Mesenchymal stem cell (in vitro differentiated cells and primary cell): Measurements from ENCODE around the gene RECK.
A peak's percentile ranks its signal among the peaks of the same experiment; 100 is the strongest.

Experiments
- DNase-seq: peaks from one replicate; pipeline ENCODE4 v3.0.0-alpha.2; 2013
- H2AFZ ChIP-seq: one replicate; pipeline ENCODE4 v1.6.1; 2013; ENCODE audit warnings: low read depth, mild to moderate bottlenecking, control low read depth, inconsistent platforms, low read length, moderate library complexity
- H2AK5ac ChIP-seq: 2 replicates; pipeline ENCODE4 v1.6.1; 2013; ENCODE audit warnings: low read length, moderate library complexity, mild to moderate bottlenecking, inconsistent platforms; ENCODE audit not compliant: severe bottlenecking
- H2BK120ac ChIP-seq: one replicate; pipeline ENCODE4 v1.6.1; 2013; ENCODE audit warnings: low read depth, mild to moderate bottlenecking, inconsistent platforms, low read length, moderate library complexity
- H2BK12ac ChIP-seq, 2 experiments: one replicate each; pipeline ENCODE4 v1.6.1; 2013; ENCODE audit warnings: inconsistent platforms in 2 of 2, low read length in 2 of 2, mild to moderate bottlenecking in 2 of 2, moderate library complexity in 2 of 2, control low read depth in 1 of 2
- H2BK15ac ChIP-seq: one replicate; pipeline ENCODE4 v1.6.1; 2013; ENCODE audit warnings: mild to moderate bottlenecking, low read depth, inconsistent platforms; ENCODE audit not compliant: poor library complexity, severe bottlenecking
- H2BK5ac ChIP-seq: 2 replicates; pipeline ENCODE4 v1.6.1; 2013; ENCODE audit warnings: low read depth, mild to moderate bottlenecking, low read length, control low read depth, inconsistent platforms; ENCODE audit not compliant: poor library complexity, severe bottlenecking
- H3K14ac ChIP-seq, 2 experiments: one replicate each; pipeline ENCODE4 v1.6.1; 2013; ENCODE audit warnings: inconsistent platforms in 2 of 2, low read length in 2 of 2, control low read depth in 1 of 2, mild to moderate bottlenecking in 1 of 2, moderate library complexity in 1 of 2
- H3K18ac ChIP-seq, 2 experiments: one replicate each; pipeline ENCODE4 v1.6.1; 2013; ENCODE audit warnings: inconsistent platforms in 2 of 2, low read length in 2 of 2, control low read depth in 1 of 2, low read depth in 1 of 2, mild to moderate bottlenecking in 1 of 2
- H3K23ac ChIP-seq, 2 experiments: one replicate each; pipeline ENCODE4 v1.6.1; 2013; ENCODE audit warnings: inconsistent platforms in 2 of 2, low read length in 2 of 2, mild to moderate bottlenecking in 2 of 2, moderate library complexity in 2 of 2, control low read depth in 1 of 2
- H3K27ac ChIP-seq: 2 replicates; pipeline ENCODE4 v1.5.1; 2013; ENCODE audit warnings: mild to moderate bottlenecking, moderate library complexity, low read length, control low read depth, inconsistent platforms; ENCODE audit not compliant: poor library complexity, severe bottlenecking
- H3K27me3 ChIP-seq, 2 experiments: 2 replicates each; pipeline versions ENCODE4 v1.6.1 to v1.7.0; 2013; ENCODE audit warnings: low read length in 2 of 2, mild to moderate bottlenecking in 2 of 2, moderate library complexity in 2 of 2, control low read depth in 1 of 2, inconsistent platforms in 1 of 2; ENCODE audit not compliant: control insufficient read depth in 1 of 2, insufficient read depth in 1 of 2
- H3K36me3 ChIP-seq, 2 experiments: 2 replicates each; pipeline versions ENCODE4 v1.6.1 to v1.7.0; 2013; ENCODE audit warnings: low read length in 2 of 2, control low read depth in 1 of 2, inconsistent platforms in 1 of 2, low read depth in 1 of 2, mild to moderate bottlenecking in 1 of 2; ENCODE audit not compliant: insufficient read depth in 2 of 2, control insufficient read depth in 1 of 2
- H3K4ac ChIP-seq, 2 experiments: one replicate each; pipeline ENCODE4 v1.6.1; 2013; ENCODE audit warnings: inconsistent platforms in 2 of 2, low read length in 2 of 2, mild to moderate bottlenecking in 2 of 2, moderate library complexity in 2 of 2, control low read depth in 1 of 2, low read depth in 1 of 2
- H3K4me1 ChIP-seq: 2 replicates; pipeline ENCODE4 v1.6.1; 2013; ENCODE audit warnings: low read depth, low read length, control low read depth; ENCODE audit not compliant: control insufficient read depth, insufficient read depth
- H3K4me2 ChIP-seq: 2 replicates; pipeline ENCODE4 v1.6.1; 2013; ENCODE audit warnings: low read length, mild to moderate bottlenecking, inconsistent platforms; ENCODE audit not compliant: poor library complexity, severe bottlenecking
- H3K4me3 ChIP-seq, 2 experiments: 2 replicates each; pipeline versions ENCODE4 v1.5.1 to v1.7.0; 2013; ENCODE audit warnings: low read length in 2 of 2, mild to moderate bottlenecking in 2 of 2, control low read depth in 1 of 2, low read depth in 1 of 2; ENCODE audit not compliant: insufficient read depth in 1 of 2
- H3K79me1 ChIP-seq: replicated peaks from 2 replicates; pipeline ENCODE4 v1.6.1; 2013; ENCODE audit warnings: mild to moderate bottlenecking, control low read depth, low read length, inconsistent platforms; ENCODE audit not compliant: poor library complexity, severe bottlenecking
- H3K9ac ChIP-seq: 2 replicates; pipeline ENCODE4 v1.7.0; 2013; ENCODE audit warnings: mild to moderate bottlenecking, low read length, moderate library complexity
- H3K9me3 ChIP-seq: 2 replicates; pipeline ENCODE4 v1.7.0; 2013; ENCODE audit warnings: mild to moderate bottlenecking, low read length; ENCODE audit not compliant: control insufficient read depth
- H4K8ac ChIP-seq: one replicate; pipeline ENCODE4 v1.6.1; 2013; ENCODE audit warnings: inconsistent platforms, mild to moderate bottlenecking, low read length, moderate library complexity
- H4K91ac ChIP-seq: one replicate; pipeline ENCODE4 v1.6.1; 2013; ENCODE audit warnings: mild to moderate bottlenecking, low read length, inconsistent platforms
- WGBS: methylation state at CpG from one replicate; pipeline ENCODE4 v1.1.7; 2013; ENCODE audit warnings: mixed read lengths; 5-methylcytosine and 5-hydroxymethylcytosine counted together

RECK gene

GRCh38 chr9:36163049-36163785, 126.5 kb downstream of the RECK start:
- peak overlapping the region; percentile 75 to 94 for H3K4ac ChIP-seq
- no peaks in the 10 kb centered on the region for H3K27me3 ChIP-seq
- peaks cover 32% of the 10 kb centered on the region for H3K4me1 ChIP-seq
- peak overlapping the region; percentile 93 for H2BK5ac ChIP-seq
- H2AFZ ChIP-seq: peak overlapping the region; percentile 8
- H3K4me3 ChIP-seq: peak overlapping the region in 1 of 2 experiments; percentile 59
- no peaks in the 10 kb centered on the region for H3K79me1 ChIP-seq
- H3K27ac ChIP-seq: peak overlapping the region; percentile 99
- peaks cover 0 to 3% of the 10 kb centered on the region in 2 experiments for H3K36me3 ChIP-seq
- peak overlapping the region; percentile 67 for H4K8ac ChIP-seq
- H3K9ac ChIP-seq: peak overlapping the region; percentile 85
- H2BK120ac ChIP-seq: peak overlapping the region; percentile 54
- no peaks in the 10 kb centered on the region for H3K9me3 ChIP-seq
- H3K23ac ChIP-seq: no peak overlapping the region
- H3K18ac ChIP-seq: peak overlapping the region; percentile 81 to 94
- peak overlapping the region; percentile 87 for H2AK5ac ChIP-seq
- H2BK15ac ChIP-seq: peak overlapping the region; percentile 39
- H3K4me2 ChIP-seq: peak overlapping the region; percentile 1
- peak; percentile 84 for DNase-seq
- 11% methylated on average over 8 of the region's 9 CpGs for WGBS
- H3K14ac ChIP-seq: no peak overlapping the region
- peak overlapping the region; percentile 4 to 76 for H2BK12ac ChIP-seq
- peak overlapping the region; percentile 71 for H4K91ac ChIP-seq

GRCh38 chr9:36163786-36164170, 127.1 kb downstream of the RECK start:
- WGBS: 44% methylated on average over 4 of the region's 4 CpGs
- Histone ChIP-seq H3K18ac (peak overlapping the region; percentile 81 to 94), H2BK15ac (peak overlapping the region; percentile 39), H2BK120ac (peak overlapping the region; percentile 54), H3K27ac (peak overlapping the region; percentile 99), H2AFZ (peak overlapping the region; percentile 8), H2BK5ac (peak overlapping the region; percentile 93), H2BK12ac (peak overlapping the region; percentile 49 to 83), H2AK5ac (peak overlapping the region; percentile 99), H3K4me1 (peaks cover 32% of the 10 kb centered on the region), H3K14ac (no peak overlapping the region), H4K8ac (peak overlapping the region; percentile 75), H3K27me3 (no peaks in the 10 kb centered on the region), H3K9ac (peak overlapping the region; percentile 85), H3K36me3 (peaks cover 0 to 3% of the 10 kb centered on the region in 2 experiments), H3K23ac (no peak overlapping the region), H3K9me3 (no peaks in the 10 kb centered on the region), H3K4ac (peak overlapping the region; percentile 75 to 94), H4K91ac (peak overlapping the region; percentile 71), H3K79me1 (no peaks in the 10 kb centered on the region), H3K4me3 (peak overlapping the region in 1 of 2 experiments; percentile 59), H3K4me2 (peak overlapping the region; percentile 1)
- peak; percentile 47 for DNase-seq

- 97% methylated on average over 6 of the region's 6 CpGs for WGBS
- Histone ChIP-seq H3K4me3 (no peak overlapping the region), H3K18ac (no peak overlapping the region), H2BK12ac (peak overlapping the region; percentile 60 to 75), H3K79me1 (no peaks in the 10 kb centered on the region), H3K27me3 (no peaks in the 10 kb centered on the region), H2AFZ (no peak overlapping the region), H3K4ac (peak overlapping the region in 1 of 2 experiments; percentile 35), H4K8ac (no peak overlapping the region), H3K27ac (peak overlapping the region; percentile 99), H2BK5ac (peak overlapping the region; percentile 74), H2BK120ac (no peak overlapping the region), H3K36me3 (peaks cover 0 to 5% of the 10 kb centered on the region in 2 experiments), H3K4me2 (no peak overlapping the region), H3K4me1 (peaks cover 32% of the 10 kb centered on the region), H3K9me3 (no peaks in the 10 kb centered on the region), H3K9ac (peak overlapping the region; percentile 4), H2BK15ac (peak overlapping the region; percentile 31), H4K91ac (no peak overlapping the region), H3K14ac (no peak overlapping the region), H3K23ac (no peak overlapping the region), H2AK5ac (peak overlapping the region; percentile 99)
- DNase-seq: no peak
Observed at GRCh38 chr9:36164372-36164771, 127.7 kb downstream of the RECK start.

- 45% methylated on average over 3 of the region's 3 CpGs for WGBS
Observed at GRCh38 chr9:36164989-36165388, 128.3 kb downstream of the RECK start.

More at GRCh38 chr9:36164989-36165388, 128.3 kb downstream of the RECK start:
- Histone ChIP-seq H3K4me3 (no peak overlapping the region), H2BK5ac (no peak overlapping the region), H3K4me1 (peaks cover 32% of the 10 kb centered on the region), H2BK120ac (peak overlapping the region; percentile 74), H4K8ac (no peak overlapping the region), H4K91ac (no peak overlapping the region), H2AFZ (no peak overlapping the region), H3K14ac (no peak overlapping the region), H3K4ac (no peak overlapping the region), H3K4me2 (no peak overlapping the region), H2AK5ac (peak overlapping the region; percentile 99), H2BK12ac (peak overlapping the region; percentile 29 to 47), H3K27me3 (no peaks in the 10 kb centered on the region), H2BK15ac (no peak overlapping the region), H3K9me3 (no peaks in the 10 kb centered on the region), H3K9ac (peak overlapping the region; percentile 87), H3K27ac (peak overlapping the region; percentile 99), H3K79me1 (no peaks in the 10 kb centered on the region), H3K23ac (no peak overlapping the region), H3K36me3 (peaks cover 0 to 11% of the 10 kb centered on the region in 2 experiments), H3K18ac (peak overlapping the region in 1 of 2 experiments; percentile 42)
- DNase-seq: no peak
